ENCODE measurements around the gene CD19.

GRCh38 chr16:28891964-28892890 is 39.5 kb upstream of the CD19 start:
- TF ChIP-seq POLR2A (IDR thresholded peaks at IDR 0.05) (no peak), CTCF (IDR thresholded peaks at IDR 0.05) (no peak)
